Choroid plexus epithelial cell (primary cell): ENCODE results near the gene MATN4.

Experiments used
- DNase-seq: peaks from one replicate; pipeline ENCODE4 v3.0.0-alpha.2; 2010; ENCODE audit warnings: low read depth
- H3K4me3 ChIP-seq: 2 replicates; pipeline ENCODE4 v1.5.1; 2011; ENCODE audit warnings: low read depth, mild to moderate bottlenecking, control low read depth, low read length, moderate library complexity
- CTCF ChIP-seq: conservative IDR thresholded peaks from 2 replicates; pipeline ENCODE4 v1.5.1; 2011; ENCODE audit warnings: low read depth, mild to moderate bottlenecking, control low read depth, inconsistent platforms, low read length, moderate library complexity

Gene MATN4

GRCh38 chr20:45288376-45288775, 19.7 kb downstream of the MATN4 start:
- TF ChIP-seq CTCF, result no peak
- DNase-seq, result no peak
- H3K4me3 ChIP-seq, result no peak overlapping the region

- TF ChIP-seq CTCF, result no peak
- no peak for DNase-seq
- H3K4me3 ChIP-seq, result no peak overlapping the region
Observed at GRCh38 chr20:45283551-45284057, 24.5 kb downstream of the MATN4 start.

GRCh38 chr20:45282700-45283550, 25.2 kb downstream of the MATN4 start:
- TF ChIP-seq CTCF, result no peak
- no peak for DNase-seq
- H3K4me3 ChIP-seq, result no peak overlapping the region

GRCh38 chr20:45279992-45280391, 28.1 kb downstream of the MATN4 start:
- no peak overlapping the region for H3K4me3 ChIP-seq
- no peak for TF ChIP-seq CTCF
- no peak for DNase-seq

GRCh38 chr20:45275338-45275737, 32.8 kb downstream of the MATN4 start:
- no peak overlapping the region for H3K4me3 ChIP-seq
- no peak for DNase-seq
- no peak for TF ChIP-seq CTCF

- no peak for TF ChIP-seq CTCF
- no peak for DNase-seq
- no peak overlapping the region for H3K4me3 ChIP-seq
Observed at GRCh38 chr20:45269754-45270270, 38.3 kb downstream of the MATN4 start.
